Limb (tissue), 2 donors: ENCODE data around the gene RGS9BP.
"Not testable (repeated sequence)": the region's sequence is repeated elsewhere in the genome, so short reads cannot be mapped to it uniquely, and the experiment has no call there.

ENCODE experiments used
- DNase-seq, 2 donors: peaks; one replicate each; pipeline ENCODE4 v3.0.0-alpha.2; 2016; ENCODE audit errors: extremely low spot score in 2 of 2

The RGS9BP gene, protein sequence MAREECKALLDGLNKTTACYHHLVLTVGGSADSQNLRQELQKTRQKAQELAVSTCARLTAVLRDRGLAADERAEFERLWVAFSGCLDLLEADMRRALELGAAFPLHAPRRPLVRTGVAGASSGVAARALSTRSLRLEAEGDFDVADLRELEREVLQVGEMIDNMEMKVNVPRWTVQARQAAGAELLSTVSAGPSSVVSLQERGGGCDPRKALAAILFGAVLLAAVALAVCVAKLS

DNA sequence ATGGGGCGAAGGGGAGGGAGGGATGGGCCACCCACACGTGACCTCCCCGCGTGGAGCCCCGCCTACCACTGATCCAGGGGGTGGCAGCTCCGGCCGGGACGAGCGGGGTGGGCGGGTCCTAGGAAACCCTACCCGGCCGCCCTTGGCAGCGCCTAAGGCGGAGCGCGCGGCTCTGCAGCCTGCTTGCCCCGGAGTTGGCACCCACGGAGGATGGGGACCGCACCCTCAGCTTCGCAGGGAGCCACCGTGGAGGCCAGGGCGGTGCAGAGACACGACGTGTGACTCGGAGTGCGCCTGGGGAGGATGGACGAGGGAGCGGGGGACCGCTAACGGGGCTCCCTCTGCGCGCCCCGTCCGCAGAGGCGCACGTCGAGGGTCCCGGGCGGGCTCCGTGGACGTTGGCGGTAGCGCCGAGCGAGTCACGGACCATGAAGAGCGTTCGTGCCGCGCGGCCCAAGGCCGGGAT lies at the start of gene RGS9BP:
TSS of gene RGS9BP (plus strand) at position 129 of the 466 bp plus-strand sequence. CDS start 416 bp downstream, outside the sequence.
- peak; percentile 36 to 74 for DNase-seq

DNA sequence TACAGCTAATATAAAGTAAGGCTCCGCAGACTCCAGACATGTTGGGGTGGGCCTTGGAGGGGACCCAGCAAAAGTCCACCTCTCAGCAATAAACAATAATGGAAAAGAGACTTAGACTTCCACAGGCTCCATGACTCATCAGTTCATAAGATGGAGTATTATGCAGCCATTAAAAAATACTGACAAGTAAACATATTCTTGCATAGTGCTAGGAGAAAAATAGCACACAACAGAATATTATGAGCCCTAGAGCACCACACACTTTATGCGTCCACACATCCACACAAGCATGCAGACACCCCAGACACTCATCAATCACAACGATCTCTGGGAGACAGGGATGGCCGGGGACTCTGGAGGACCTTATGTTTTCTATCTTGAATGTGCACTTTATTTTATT lies 48.7 kb upstream of the RGS9BP start:
- no peak for DNase-seq

DNA sequence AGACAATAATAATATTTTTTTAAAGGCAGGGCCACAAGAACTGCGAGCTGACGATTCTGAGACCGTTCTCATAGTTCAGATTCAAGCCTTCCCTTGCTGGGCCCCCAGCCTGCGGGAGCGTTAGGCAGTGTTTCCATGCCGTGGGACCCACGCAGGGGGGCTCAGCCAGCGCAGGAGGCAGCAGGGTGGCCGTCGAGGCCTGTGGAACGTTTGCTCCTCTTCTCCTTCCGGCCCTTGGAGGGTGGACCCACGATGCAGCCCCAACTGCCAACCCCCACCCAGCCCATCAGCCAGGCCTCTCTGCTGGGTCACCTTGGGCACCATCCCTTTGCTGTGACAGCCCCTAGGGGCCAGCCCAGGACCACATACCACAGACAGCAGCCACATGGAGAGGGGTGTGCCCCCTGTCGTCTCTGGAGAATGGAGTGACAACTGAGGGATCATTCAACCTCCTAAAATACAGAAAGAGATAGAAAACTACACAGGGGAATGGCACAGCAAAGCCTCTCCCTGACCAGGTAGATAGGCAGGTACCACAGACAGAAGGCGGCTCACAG lies 47.9 kb upstream of the RGS9BP start:
- no peak for DNase-seq

DNA sequence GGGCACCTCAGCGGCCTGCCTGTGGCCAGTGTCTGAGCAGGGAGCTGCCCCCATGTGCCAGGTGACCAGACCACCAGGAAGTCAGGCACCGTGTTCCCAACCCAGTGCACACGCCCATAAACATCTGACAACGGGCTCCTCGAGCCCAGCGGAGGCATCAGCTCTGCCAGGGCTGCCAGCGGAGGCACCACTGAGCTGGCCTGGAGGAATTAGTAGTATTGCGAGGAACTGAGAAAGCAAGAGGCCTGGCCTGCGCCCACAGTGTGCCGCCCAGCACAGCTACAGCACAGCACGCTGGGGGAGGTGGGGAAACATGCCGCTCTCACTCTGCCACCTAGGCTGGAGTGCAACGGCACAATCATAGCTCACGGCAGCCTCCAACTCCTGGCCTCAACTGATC lies 45.3 kb upstream of the RGS9BP start:
- DNase-seq, result no peak

DNA sequence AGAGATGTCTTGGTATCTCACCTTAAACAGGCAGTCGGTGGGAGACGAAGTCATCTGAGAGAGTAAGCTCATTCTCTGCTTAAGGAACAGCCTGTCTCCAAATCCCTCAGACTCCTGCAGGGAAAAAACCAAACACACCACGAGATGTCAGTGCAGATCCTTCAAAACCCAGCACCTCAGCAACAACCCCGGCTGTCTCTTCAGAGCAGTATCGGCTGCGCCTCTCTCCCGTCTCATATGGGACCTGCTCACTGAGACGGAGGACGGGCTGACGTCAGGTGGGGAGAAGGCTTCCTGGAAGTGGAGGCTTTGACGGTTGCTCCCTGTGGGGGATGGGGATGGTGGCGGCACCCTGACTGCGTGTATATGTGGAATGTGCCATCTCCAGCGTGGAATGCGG lies 44.3 kb upstream of the RGS9BP start:
- DNase-seq, result no peak

DNA sequence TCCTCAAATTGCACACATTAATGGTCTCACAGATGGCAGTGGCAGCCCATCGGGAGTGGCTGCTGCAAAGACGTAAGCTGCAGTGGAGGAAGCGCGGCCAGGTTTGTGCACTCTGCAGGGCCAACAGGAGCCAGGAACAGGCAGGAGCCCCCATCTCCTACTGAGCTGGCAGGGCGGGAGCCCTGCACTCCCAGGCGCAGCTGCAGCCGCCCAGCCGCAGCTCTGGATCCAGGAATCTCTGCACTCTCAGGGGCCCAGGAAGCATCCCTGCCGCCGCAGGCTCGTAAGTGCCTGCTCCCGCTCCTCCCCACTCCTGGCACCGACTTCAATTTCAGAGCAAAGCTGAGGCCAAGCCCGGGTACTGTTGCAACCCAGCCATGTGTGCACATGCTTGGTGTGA lies 38.2 kb upstream of the RGS9BP start:
- DNase-seq, result no peak

DNA sequence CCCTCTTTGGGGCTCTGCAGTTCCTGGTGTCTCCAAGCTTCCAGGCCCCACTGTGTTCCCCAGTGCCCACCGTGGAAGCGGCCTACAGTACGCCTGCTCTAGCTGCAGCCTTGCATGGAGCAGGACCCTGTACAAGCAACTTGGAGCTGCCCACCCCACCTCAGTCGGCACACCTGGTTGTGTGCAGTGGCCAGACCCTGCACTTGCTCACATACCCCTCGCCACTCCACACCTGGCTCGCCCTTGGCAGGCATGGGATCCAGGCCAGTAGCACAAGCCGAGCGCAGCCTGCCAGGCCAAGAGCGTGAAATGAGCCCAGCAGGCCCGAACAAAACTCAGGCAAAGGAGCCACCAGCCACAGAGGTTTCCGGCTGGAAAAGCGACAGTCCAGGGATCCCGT lies 37.0 kb upstream of the RGS9BP start:
- DNase-seq, result no peak

DNA sequence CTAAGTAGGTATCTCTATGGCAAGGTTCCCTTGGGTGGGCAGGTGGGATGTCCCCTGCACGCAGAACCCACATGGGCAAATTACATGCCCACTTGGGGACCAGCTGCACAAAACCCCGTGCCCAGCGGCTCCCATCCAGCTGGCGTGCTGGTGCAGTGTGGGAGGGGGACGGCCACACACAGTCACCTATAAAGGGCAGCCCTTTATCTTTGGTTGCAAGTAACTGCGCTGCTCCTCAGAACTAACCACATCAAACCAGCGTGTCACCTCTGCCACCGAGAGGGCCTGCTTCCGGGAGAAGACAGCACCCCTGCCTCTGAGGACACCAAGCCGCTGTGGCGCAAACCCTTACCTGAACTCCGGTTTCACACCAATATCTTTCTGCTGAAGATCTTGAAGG lies 32.9 kb upstream of the RGS9BP start:
- DNase-seq, result no peak

DNA sequence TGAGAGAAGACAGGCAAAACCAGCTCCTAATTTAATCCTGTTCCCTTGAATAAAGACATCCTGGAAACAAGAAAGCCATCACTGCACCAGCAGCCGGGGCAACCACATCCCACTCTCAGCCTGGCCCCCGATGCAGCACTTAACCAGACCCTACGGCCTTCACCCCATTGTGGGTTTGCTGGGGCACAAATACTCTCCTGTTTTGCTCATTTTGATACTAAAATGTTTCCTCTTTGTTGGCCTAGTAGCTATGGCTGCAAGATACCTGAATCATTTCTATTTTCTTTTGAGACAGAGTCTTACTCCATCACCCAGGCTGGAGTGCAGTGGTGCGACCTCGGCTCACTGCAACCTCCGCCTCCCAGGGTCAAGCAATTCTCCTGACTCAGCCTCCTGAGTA lies 29.1 kb upstream of the RGS9BP start:
- DNase-seq, result no peak

DNA sequence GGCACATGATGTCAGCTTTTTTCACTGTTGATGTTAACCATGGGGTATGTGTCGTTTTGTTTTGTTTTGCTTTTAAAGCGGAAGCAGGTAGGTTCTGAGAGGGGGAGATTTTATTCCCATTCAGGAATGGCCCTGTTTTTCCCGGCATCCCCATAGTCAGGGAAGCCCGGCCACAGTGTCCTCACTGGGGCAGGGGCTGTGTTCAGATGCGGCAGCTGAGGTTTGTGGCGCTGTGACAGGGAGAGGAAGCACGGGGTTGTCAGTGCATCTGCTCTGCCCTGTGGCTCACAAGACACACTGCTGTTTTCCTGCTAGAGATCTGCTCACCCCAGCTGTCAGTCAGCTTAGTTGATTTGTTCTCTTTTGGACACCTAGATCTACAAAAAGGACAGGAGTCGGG lies 28.3 kb upstream of the RGS9BP start:
- no peak for DNase-seq

DNA sequence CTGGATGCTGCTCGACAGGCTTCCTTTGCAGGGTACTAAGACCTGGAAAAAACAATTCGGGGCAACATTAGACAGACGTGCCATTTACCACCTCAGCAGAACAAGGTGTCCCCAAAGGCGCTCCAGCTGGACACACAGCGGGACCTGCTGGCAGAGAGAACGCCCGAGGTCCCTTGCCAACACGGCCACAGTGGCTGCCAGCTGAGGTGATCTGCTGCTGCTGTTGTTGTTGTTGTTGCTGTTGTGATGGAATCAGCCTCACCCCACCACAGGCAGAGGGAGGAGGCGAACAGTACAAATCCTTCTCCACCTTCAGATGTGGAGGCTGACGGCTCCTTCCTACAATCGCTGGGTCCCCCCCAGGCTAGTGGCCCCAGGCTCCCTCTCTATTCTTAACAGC lies 25.9 kb upstream of the RGS9BP start:
- DNase-seq, result no peak

DNA sequence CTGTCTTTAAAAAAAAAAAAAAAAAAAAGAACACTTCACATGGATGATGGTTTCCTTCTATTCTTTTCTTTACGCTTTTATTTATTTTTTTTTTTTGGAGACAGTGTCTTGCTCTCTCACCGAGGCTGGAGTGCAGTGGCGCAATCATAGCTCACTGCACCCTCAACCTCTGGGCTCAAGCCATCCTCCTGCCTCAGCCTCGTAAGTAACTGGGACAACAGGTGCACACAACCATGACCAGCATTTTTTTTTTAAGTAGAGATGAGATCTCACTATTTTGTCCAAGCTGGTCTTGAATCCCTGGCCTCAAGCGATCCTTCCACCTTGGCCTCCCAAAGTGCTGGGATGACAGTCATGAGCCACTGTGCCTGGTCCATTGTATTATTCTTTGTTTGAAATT lies 25.0 kb upstream of the RGS9BP start:
- DNase-seq, result no peak

DNA sequence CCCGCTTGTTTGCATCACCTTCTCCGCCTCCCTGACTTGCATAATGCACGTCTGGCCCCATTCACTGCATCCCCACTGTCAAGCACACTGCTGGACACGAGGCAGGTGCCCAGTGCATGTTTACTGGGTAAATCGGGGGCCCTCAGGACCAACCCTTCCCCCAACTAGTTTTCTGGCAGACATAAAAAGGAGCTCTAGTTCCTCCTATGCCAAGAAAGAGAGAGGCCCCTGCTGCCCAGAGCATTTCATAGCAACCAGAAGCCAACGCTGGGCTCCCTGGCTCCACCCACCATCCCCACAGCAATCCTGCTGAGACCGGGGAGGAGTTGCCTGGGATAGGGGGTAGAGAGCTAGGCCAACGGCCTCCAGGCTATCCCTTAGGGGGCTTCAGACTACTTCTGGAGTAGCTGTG lies 23.9 kb upstream of the RGS9BP start:
- DNase-seq, result peak; percentile 38 to 54

DNA sequence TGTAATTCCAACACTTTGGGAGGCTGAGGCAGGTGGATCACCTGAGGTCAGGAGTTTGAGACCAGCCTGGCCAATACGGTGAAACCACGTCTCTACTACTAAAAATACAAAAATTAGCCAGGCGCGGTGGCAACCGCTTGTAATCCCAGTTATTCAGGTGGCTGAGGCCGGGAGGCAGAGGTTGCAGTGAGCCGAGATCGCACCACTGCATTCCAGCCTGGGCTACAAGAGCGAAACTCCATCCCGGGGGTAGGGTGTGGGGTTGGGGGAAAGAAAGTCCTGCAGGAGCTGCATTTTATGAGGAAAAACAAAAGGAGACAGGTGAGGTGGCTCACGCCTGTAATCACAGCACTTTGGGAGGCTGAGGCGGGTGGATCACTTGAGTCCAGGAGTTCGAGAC lies 23.3 kb upstream of the RGS9BP start:
- not testable (repeated sequence) for DNase-seq

DNA sequence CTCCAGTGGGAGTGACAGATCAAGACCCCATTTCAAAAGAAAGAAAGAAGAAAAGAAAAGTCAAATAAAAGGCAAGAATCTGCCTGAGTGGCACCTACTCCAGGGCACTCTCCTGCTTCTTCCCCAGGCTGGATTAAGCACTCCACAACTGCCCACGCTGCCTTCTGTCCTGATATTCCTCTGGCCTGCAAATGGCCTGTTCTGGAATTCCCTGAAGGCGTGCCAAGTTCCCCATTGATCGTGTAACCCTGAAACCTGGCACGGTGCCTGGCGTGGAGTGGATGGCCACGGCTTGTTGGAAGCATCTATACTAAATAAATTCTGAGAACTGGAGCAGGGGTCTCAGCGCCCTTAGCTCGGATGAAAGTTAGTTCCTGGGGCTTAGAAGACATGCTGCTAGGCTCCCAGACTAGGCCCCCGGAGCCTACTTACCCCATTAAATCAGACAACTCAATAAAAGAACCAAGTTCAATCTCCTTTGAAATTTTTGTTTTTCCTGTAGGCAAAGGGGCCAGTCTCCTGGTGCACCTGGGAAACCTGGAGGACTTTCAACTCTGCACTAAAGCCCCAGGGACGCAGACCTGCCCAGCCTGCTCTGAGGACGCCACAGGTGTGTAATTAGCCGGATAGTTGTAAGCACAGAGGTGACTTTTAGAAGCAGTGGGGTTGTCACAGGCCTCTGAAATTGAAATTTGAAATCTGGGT lies 22.6 kb upstream of the RGS9BP start:
- peak in 1 of 2 donors; percentile 61 for DNase-seq

DNA sequence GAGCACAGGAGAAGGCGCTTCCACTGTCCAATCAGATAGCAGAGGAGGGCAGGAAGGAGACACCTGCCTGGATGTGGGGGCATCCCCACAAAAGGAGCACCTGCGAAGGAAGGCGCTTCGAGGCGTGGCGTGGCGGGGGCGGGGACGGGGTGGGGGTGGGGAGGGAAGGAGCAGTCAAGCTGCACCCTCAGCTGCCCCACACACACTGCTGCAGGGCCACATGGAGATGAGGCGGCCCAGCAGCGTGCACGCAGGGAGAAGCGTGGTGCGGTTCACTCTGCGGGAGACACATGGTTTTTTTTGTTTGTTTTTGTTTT lies 22.1 kb upstream of the RGS9BP start:
- no peak for DNase-seq

DNA sequence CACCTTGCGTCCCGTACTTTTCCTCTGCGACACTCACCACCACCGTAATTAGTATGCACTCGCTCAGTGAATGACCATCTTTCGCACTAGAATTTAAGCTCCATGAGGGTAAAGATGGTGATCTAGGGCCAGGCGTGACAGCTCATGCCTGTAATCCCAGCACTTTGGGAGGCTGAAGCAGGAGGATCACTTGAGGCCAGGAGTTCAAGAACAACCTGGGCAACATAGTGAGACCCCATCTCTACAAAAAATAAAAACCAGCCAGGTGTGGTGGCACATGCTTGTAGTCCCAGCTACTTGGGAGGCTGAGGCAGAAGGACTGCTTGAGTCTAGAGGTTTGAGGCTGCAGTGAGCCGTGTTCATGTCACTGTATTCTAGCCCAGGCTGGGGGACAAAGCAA lies 19.3 kb upstream of the RGS9BP start:
- not testable (repeated sequence) for DNase-seq

DNA sequence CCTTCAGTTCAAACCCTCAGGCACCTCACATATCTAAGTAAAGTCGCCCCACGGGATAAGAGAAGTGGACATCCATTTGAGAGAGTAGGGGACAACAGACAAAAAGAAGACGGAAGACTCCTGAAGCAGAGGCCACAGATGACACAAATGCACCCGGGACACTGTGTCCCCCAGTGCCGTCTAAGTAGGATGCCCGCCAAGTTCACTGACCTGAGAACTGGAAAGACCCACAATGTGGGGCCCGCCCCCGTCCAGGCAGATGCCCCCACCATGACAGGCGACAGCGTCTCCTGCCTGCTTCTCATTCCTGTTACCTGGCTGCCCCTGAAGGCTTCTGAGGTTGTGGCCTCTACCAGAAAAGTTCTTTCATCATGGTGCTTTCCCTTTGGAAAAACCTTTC lies 17.6 kb upstream of the RGS9BP start:
- DNase-seq, result no peak

DNA sequence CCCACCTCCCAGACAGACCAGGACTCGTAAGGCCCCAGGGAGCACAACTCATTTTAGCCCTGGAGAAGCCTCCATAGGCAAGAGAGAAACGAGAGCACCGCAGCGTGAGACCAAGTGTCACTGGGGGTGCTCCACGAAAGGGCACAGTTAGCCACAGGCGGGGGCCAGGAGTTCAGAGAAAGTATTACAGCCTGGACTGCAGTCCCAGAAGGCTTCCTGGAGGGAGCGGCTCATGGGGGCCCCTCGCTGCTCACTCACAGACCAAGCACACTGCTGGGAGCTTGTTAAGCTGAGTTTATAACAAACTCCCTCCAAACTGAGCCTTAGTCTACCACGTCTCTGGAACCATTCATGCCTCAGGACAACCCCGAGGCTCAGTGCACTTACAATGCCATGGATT lies 17.1 kb upstream of the RGS9BP start:
- no peak for DNase-seq

DNA sequence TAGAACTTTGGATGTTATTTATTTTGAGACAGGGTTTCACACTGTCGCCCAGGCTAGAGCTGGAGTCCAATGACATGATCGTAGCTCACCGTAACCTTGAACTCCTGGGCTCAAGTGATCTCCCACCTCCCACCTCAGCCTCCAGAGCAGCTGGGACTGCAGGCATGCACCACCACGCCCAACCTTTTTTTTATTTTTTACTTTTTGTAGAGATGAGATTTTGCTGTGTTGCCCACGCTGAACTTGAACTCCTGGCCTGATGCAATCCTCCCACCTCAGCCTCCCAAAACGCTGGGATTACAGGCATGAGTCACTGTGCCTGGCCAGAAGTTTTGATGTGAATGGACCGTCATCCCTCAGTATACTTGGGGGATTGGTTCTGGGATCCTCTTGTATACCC lies 14.3 kb upstream of the RGS9BP start:
- DNase-seq, result no peak

DNA sequence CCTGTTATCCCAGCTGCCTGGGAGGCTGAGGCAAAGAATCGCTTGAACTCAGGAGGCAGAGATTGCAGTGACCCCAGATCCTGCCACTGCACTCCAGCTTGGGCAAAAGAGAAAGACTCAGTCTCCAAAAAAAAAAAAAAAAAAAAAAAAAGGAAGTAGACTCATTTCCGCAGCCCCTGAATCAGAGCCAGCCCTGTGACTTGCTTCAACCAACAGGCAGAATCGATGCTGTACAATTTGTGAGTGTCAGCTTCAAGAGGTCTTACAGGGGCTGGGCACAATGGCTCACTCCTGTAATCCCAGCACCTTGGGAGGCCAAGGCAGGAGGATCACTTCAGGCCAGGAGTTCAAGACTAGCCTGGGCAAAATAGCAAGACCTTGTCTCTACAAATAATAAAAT lies 13.5 kb upstream of the RGS9BP start:
- DNase-seq, result no peak

DNA sequence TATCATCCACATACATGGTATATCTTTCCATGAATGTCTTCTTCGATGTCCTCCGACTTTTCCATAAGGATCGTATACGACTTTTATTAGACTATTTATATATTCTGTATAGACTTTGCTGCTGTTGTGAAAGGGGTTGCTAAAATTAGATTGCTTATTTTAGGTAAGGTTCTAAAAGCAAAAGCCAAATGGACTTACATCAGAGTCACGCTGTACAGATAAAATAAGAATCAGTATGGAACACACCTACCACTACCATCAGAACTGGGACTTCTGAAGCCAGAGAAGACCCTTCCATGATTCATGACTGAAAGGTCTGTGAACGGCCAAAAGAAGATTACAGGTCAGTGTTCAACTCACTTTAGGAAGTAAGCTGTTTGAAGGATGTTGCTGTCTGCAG lies 9.6 kb upstream of the RGS9BP start:
- DNase-seq, result no peak

DNA sequence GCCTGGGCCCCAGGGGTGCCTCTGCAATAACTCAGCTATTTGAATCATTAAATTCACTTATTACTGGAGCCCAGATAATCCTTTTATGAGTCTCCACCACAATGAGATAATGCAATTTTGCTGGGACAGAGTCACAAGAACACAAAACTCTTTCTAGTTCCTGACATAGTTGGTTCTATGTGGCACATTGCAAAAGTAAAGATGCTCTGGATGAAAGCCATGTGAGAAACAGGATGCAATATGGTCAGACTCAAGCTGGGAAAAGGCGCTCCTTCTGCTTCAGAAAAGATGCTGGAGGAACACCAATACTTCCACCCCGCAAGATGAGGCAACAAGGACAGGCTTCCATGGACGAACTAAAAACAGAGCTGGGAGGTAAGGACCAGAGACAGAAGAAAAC lies 6.3 kb upstream of the RGS9BP start:
- DNase-seq, result no peak
